Measurements from ENCODE around the gene HSPB2. TPM values are rescaled to one million over a fixed set of nuclear protein-coding genes. Genes with fewer than 3 reads are reported as not detected.
"Not testable (repeated sequence)": the region's sequence is repeated elsewhere in the genome, so short reads cannot be mapped to it uniquely, and the experiment has no call there.

The HSPB2 gene
- total RNA-seq, 1 donor from 2014 or later: not detected

DNA sequence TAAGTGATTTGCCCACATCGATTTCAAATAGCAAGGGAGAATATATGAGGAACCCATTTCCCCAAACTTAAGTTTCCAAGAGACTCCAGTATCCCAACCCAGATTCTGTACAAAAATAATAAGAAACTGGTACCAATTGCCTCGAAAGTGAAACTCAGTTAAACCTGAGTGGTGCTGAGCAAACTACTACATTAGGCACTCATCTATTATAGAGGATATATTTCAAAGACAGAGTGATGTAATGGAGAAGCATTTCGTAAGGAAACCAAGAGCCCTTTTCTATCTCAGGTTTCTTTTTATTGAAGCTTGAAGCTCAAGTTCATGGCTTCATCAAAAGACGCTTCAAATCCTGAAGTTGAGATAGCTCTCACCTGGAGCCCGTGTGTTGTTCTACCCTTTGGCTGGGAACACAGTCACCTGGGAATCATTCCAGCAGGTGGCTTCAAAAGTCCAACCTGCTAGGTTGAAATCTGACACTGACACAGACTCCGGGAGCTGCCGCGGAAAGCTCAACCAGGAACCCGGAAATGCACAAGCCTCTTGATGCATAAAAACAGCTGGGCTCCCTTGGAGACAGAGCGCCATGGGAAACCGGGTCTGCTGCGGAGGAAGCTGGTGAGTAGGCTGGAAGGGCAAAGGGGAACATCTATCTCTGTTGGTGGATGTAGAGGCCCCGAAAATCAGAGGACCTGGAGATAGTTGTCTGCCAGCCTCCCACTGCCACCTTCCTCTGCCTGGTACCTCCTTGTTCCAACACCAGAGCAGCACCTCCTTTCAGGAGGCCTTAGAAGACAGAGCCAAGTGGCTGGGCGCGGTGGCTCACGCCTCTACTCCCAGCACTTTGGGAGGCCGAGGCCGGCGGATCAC lies 6.1 kb downstream of the HSPB2 start, which contains the start of gene C11orf52:
Gene C11orf52 (plus strand): TSS at position 524 of the 867 bp plus-strand sequence. CDS start 60 bp downstream, at position 584.
- Mint-ChIP-seq H3K4me1 (ENCODE audit: low read depth) (no peaks in the 10 kb centered on the region), H3K9me3 (no peaks in the 10 kb centered on the region), H3K27me3 (ENCODE audit: insufficient read depth) (peaks cover 36% of the 10 kb centered on the region), H3K27ac (no peak within 1 kb of the TSS), H3K4me3 (no peak within 1 kb of the TSS), H3K36me3 (ENCODE audit: low read depth) (no peaks in the 10 kb centered on the region)
- DNase-seq (ENCODE audit: low spot score): no peak
- intact Hi-C loops (cut with micrococcal nuclease): no loop called here

DNA sequence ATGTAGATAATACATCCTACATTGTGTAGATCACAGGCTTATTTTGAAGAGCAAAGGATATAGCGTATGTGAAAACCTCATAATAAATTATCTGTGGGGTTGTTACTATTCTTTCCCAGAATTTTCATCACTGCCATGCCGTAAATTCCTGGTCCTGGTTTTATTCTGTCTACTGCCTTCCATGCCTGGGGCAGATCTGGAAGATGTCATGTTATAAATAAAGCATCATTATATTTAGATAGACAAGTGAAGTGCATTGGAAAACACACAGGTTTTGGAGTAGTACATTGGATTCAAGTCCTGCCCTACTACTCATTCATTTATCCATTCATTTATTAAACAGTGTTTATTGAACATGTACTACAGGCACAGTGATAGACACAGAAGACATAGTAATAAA lies 8.4 kb downstream of the HSPB2 start:
- no peak overlapping the region for H3K4me3 Mint-ChIP-seq
- H3K27me3 Mint-ChIP-seq (ENCODE audit: insufficient read depth): peaks cover 25% of the 10 kb centered on the region
- intact Hi-C loops (cut with micrococcal nuclease): loop anchor here (2.0 kb wide), 1 partner anchor 22 kb away; no protein-coding TSS in a partner anchor
- no peaks in the 10 kb centered on the region for H3K36me3 Mint-ChIP-seq (ENCODE audit: low read depth)
- no peak for DNase-seq (ENCODE audit: low spot score)
- no peaks in the 10 kb centered on the region for H3K9me3 Mint-ChIP-seq
- no peak overlapping the region for H3K27ac Mint-ChIP-seq
- H3K4me1 Mint-ChIP-seq (ENCODE audit: low read depth): peaks cover 4% of the 10 kb centered on the region

DNA sequence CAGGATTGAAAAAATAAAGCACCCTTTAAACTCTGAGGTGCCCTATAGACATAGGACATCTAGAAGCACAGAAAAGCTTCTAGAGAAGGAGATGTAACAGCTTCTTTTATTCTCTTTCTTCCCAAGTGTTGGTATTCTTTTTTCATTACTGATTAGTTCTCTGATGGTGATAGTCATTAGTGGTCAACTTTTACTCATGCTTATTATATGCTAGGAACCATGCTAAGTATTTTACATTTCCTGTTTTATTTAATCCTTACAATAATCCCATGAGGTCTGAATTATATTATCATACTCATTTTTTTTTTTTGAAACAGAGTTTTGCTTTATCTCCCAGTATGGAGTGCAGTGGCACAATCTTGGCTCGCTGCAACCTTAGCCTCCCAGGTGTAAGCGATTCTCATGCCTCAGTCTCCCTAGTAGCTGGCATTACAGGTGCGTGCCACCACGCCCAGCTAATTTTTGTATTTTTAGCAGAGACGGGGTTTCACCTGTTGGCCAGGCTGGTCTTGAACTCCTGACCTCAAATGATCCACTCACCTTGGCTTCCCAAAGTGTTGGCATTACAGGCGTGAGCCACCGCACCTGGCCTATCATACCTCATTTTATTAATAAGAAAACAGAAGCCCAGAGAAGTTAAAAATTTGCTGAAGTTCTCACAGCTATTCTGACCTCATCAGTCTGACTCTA lies 9.2 kb downstream of the HSPB2 start:
- H3K36me3 Mint-ChIP-seq (ENCODE audit: low read depth): no peaks in the 10 kb centered on the region
- intact Hi-C loops (cut with micrococcal nuclease): loop anchor here (2.0 kb wide), 1 partner anchor 23 kb away; no protein-coding TSS in a partner anchor
- DNase-seq (ENCODE audit: low spot score): no peak
- no peak overlapping the region for H3K27ac Mint-ChIP-seq
- no peaks in the 10 kb centered on the region for H3K9me3 Mint-ChIP-seq
- peaks cover 11% of the 10 kb centered on the region for H3K4me1 Mint-ChIP-seq (ENCODE audit: low read depth)
- H3K4me3 Mint-ChIP-seq: no peak overlapping the region
- peaks cover 19% of the 10 kb centered on the region for H3K27me3 Mint-ChIP-seq (ENCODE audit: insufficient read depth)

DNA sequence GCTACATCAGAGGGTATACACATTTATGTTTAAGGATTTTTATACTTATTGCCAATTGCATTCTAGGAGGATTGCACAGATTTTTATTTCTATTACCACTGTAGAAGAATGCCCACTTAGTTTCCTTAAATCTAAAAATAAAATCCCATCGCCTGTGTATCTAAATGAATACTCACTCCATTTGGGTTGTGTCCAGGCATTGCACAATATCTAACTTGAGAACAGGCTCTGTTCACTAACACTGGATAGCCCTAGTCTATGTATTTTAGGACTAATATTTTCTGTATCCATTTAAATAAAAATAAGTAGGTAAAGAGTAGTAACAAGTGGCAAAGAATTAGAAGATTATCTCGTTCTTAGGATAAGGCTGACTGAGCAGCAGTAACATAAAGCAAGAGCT lies 10.3 kb downstream of the HSPB2 start:
- Mint-ChIP-seq H3K4me3 (no peak overlapping the region), H3K36me3 (ENCODE audit: low read depth) (no peaks in the 10 kb centered on the region), H3K27ac (no peak overlapping the region), H3K9me3 (no peaks in the 10 kb centered on the region), H3K27me3 (ENCODE audit: insufficient read depth) (peaks cover 19% of the 10 kb centered on the region), H3K4me1 (ENCODE audit: low read depth) (peaks cover 17% of the 10 kb centered on the region)
- DNase-seq (ENCODE audit: low spot score): no peak
- intact Hi-C loops (cut with micrococcal nuclease): no loop called here

DNA sequence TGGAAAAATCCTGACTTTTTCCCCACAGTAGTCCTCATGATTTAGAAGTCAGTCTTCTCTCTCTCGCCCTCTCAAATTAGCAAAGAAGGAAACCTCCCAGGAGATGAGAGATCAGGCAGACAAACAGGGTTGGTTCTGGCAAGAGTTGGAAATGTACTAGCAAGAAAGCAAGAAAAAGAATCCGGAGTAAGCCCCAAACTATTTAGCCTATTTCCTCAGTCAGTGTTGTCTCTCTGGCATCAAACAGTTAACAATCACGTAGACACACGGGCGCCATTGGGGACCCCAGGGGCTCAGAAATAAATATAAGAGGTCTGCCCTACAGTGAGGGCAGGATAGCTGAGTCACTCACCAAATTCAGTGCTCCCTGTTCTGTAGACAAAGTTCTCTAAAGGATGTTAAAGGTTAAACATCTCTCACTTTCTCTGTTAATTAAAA lies 10.8 kb downstream of the HSPB2 start:
- no peaks in the 10 kb centered on the region for H3K36me3 Mint-ChIP-seq (ENCODE audit: low read depth)
- H3K27ac Mint-ChIP-seq: no peak overlapping the region

DNA sequence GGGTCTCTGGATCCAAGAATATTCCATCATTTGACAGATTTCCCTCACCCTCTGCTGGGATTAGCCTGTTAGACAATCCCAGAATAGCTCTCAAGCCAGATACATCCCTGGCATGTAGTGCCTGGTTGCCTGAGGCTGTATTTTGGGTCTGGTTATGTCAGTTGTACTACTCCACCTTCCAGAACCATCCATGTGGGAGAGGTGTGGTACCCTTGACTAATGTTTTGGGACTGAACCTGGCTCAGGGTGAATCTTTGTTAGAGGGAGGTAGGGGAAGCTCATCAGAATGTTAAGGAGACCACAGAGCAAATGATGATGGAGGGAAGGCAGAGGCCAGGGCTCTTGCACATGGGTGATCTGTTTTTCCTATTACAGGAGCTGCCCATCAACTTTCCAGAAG lies 11.4 kb downstream of the HSPB2 start:
- Mint-ChIP-seq H3K4me3 (no peak overlapping the region), H3K36me3 (ENCODE audit: low read depth) (no peaks in the 10 kb centered on the region), H3K27me3 (ENCODE audit: insufficient read depth) (peaks cover 19% of the 10 kb centered on the region), H3K27ac (no peak overlapping the region), H3K4me1 (ENCODE audit: low read depth) (peaks cover 17% of the 10 kb centered on the region), H3K9me3 (no peaks in the 10 kb centered on the region)
- DNase-seq (ENCODE audit: low spot score): no peak
- intact Hi-C loops (cut with micrococcal nuclease): no loop called here

More for the DNA sequence above, 10.8 kb downstream of the HSPB2 start:
- intact Hi-C loops (cut with micrococcal nuclease): no loop called here
- Mint-ChIP-seq H3K4me3 (no peak overlapping the region), H3K27me3 (ENCODE audit: insufficient read depth) (peaks cover 19% of the 10 kb centered on the region), H3K9me3 (no peaks in the 10 kb centered on the region), H3K4me1 (ENCODE audit: low read depth) (peaks cover 17% of the 10 kb centered on the region)
- DNase-seq (ENCODE audit: low spot score): no peak

DNA sequence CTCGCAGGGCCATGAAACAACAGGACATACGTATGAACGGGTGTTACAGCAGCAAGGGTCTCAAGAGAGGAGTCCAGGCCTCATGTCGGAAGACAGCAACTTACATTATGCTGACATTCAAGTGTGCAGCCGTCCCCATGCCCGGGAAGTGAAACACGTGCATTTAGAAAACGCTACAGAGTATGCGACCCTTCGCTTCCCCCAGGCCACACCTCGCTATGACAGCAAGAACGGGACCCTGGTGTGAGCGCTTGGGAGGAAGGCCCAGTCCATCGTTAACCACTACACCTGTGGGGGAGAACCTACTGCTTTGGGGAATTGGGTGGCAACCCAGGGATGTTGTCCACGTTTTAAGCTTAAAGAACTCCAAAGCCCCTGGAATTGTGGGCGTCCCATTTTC lies 13.4 kb downstream of the HSPB2 start:
- intact Hi-C loops (cut with micrococcal nuclease): loop anchor here (1.0 to 5.0 kb wide), 8 partner anchors 19 to 1386 kb away; partner anchors contain the start of genes ALG9, BCO2, CFAP68 and FDXACB1
- Mint-ChIP-seq H3K9me3 (no peaks in the 10 kb centered on the region), H3K27ac (peak overlapping the region; percentile 50), H3K36me3 (ENCODE audit: low read depth) (no peaks in the 10 kb centered on the region), H3K4me3 (peak overlapping the region; percentile 68), H3K4me1 (ENCODE audit: low read depth) (peaks cover 17% of the 10 kb centered on the region), H3K27me3 (ENCODE audit: insufficient read depth) (peaks cover 22% of the 10 kb centered on the region)
- no peak for DNase-seq (ENCODE audit: low spot score)

DNA sequence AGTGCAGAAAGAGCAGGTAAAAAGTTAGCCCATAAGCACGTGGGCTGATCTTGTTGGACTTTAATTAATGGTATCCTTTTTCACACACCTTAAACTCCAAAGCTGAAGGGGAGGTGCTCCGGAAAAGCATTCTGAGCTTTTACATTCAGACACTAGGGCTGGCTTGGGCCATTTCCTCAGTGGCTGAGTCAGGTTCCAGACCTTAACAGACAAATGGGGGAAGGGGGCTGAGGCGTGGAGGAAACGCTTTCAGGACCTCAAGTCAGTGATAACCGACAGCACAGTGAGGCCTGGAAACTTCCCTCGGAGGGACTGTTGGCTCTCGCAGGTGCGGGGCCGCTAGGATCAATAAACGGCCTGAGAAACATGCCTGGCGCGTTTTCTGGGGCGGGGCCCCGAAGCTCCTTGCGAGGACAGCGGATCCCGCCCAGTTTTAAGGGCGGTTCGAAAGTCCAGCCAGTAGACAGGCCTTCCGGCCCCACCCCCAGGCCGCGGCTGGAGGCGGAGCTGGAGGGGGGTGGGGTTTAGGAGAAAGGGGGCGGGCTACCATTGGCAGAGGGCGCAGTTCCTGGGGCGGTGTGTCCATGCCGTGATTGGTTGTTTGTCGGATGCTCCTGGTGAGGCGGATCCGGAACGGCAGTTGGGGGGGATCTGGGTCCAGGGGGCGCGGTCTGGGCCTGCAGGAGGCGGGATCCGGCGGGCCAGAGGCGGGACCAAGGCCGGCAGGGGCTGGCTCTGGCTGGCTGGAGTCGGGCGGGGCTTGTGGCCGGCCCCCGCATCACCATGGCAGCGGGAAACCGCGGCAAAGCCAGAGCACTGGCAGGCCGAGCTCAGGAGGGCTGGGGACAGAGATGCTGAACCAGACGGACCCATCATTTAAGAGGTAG lies 14.2 kb downstream of the HSPB2 start:
- Mint-ChIP-seq H3K9me3 (no peaks in the 10 kb centered on the region), H3K4me3 (peak overlapping the region; percentile 82), H3K27me3 (ENCODE audit: insufficient read depth) (peaks cover 18% of the 10 kb centered on the region), H3K27ac (peak overlapping the region; percentile 89), H3K4me1 (ENCODE audit: low read depth) (peaks cover 17% of the 10 kb centered on the region), H3K36me3 (ENCODE audit: low read depth) (no peaks in the 10 kb centered on the region)
- intact Hi-C loops (cut with micrococcal nuclease): loop anchor here (1.0 to 5.0 kb wide), 12 partner anchors 18 to 1386 kb away; partner anchors contain the start of genes ALG9, BCO2, CFAP68 and DLAT
- peak; percentile 93 for DNase-seq (ENCODE audit: low spot score)

DNA sequence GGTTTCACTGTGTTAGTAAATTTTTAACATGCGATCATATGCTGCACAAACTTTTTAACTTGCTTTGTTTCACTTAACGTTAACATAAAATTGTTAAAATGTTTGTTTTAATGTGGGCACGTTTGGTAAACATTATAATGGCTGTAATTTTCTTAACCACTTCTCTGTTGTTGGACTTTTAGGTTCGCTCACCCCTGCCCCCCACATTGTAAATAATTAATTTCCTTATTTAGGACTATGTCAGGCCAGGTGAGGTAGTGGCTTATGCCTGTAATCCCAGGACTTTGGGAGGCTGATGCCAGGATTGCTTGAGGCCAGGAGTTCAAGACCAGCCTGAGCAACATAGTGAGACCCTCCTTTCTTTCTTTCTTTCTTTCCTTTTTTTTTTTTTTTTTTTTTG lies 17.9 kb downstream of the HSPB2 start:
- Mint-ChIP-seq H3K9me3 (no peaks in the 10 kb centered on the region), H3K27ac (no peak overlapping the region), H3K36me3 (ENCODE audit: low read depth) (no peaks in the 10 kb centered on the region), H3K4me1 (ENCODE audit: low read depth) (peaks cover 34% of the 10 kb centered on the region), H3K27me3 (ENCODE audit: insufficient read depth) (peaks cover 2% of the 10 kb centered on the region), H3K4me3 (no peak overlapping the region)
- no peak for DNase-seq (ENCODE audit: low spot score)
- intact Hi-C loops (cut with micrococcal nuclease): loop anchor here (10.0 kb wide), 2 partner anchors 1476 to 1944 kb away; partner anchors contain the start of gene USP28

DNA sequence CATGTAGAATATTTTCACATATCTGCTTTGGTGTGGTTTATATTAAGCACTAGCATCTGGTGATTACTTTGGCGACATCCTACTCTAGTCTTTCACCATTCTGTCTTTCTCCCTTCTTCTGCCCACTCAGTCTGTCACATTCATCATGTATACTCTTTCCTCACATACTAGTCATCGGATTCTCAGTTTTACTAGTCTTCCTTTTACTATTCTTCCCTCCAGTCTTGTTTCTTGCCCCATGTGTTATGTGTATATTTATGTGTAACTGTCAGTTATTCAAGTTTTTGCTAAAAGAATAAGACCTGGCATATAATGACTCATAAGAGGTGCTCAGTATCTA lies 20.0 kb downstream of the HSPB2 start:
- no peak for DNase-seq (ENCODE audit: low spot score)
- peaks cover 2% of the 10 kb centered on the region for H3K27me3 Mint-ChIP-seq (ENCODE audit: insufficient read depth)
- intact Hi-C loops (cut with micrococcal nuclease): loop anchor here (1.0 to 10.0 kb wide), 7 partner anchors 12 to 1942 kb away; partner anchors contain the start of genes CFAP68, DLAT, FDXACB1 and SDHD
- peak overlapping the region; percentile 24 for H3K27ac Mint-ChIP-seq
- H3K4me1 Mint-ChIP-seq (ENCODE audit: low read depth): peaks cover 34% of the 10 kb centered on the region
- no peaks in the 10 kb centered on the region for H3K9me3 Mint-ChIP-seq
- no peaks in the 10 kb centered on the region for H3K36me3 Mint-ChIP-seq (ENCODE audit: low read depth)
- H3K4me3 Mint-ChIP-seq: no peak overlapping the region

DNA sequence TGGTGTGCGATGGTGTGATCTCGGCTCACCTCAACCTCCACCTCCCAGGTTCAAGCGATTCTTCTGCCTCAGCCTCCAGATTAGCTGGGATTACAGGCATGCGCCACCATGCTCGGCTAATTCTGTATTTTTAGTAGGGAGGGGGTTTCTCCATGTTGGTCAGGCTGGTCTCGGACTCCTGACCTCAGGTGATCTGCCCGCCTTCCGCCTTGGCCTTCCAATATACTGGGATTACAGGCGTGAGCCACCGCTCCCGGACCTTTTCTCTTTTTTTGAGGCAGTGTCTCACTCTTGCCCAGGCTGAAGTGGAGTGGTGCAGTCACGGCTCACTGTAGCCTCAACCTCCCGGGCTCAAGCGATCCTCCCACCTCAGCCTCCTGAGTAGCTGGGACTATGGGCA lies 20.6 kb downstream of the HSPB2 start:
- not testable (repeated sequence) for H3K27me3 Mint-ChIP-seq (ENCODE audit: insufficient read depth); H3K9me3 Mint-ChIP-seq; H3K27ac Mint-ChIP-seq; DNase-seq (ENCODE audit: low spot score); H3K36me3 Mint-ChIP-seq (ENCODE audit: low read depth); H3K4me3 Mint-ChIP-seq
- peaks cover 39% of the 10 kb centered on the region for H3K4me1 Mint-ChIP-seq (ENCODE audit: low read depth)
- intact Hi-C loops (cut with micrococcal nuclease): loop anchor here (2.0 to 10.0 kb wide), 3 partner anchors 556 to 1942 kb away; partner anchors contain the start of gene USP28

DNA sequence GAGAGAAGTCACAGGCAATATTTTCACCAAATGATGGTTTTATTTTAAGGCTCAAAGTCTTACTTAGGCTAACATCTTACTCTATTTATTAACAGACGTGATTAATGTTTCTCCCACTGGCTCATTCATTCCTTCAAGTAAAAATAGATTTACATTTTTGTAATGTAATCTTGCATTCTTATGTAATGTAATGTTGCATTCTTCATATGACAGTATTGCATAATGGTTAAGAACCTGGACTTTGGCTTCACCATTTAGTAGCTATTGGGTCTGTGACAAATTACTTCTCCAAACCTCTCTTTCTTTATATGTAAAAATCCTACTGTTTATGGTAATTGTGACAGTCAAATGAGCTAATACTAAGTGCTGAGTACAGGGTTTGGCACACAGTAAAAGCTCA lies 21.3 kb downstream of the HSPB2 start:
- H3K9me3 Mint-ChIP-seq: no peaks in the 10 kb centered on the region

More for the DNA sequence above, 21.3 kb downstream of the HSPB2 start:
- Mint-ChIP-seq H3K27ac (no peak overlapping the region), H3K27me3 (ENCODE audit: insufficient read depth) (peaks cover 2% of the 10 kb centered on the region), H3K36me3 (ENCODE audit: low read depth) (no peaks in the 10 kb centered on the region), H3K4me3 (no peak overlapping the region), H3K4me1 (ENCODE audit: low read depth) (peaks cover 46% of the 10 kb centered on the region)
- no peak for DNase-seq (ENCODE audit: low spot score)
- intact Hi-C loops (cut with micrococcal nuclease): loop anchor here (2.0 to 10.0 kb wide), 3 partner anchors 557 to 1941 kb away; partner anchors contain the start of gene USP28
